Activated CD4-positive, alpha-beta memory T cell treated with anti-CD3 and anti-CD28 coated beads, Interleukin-2, amount 10 ng/mL, durations not matched to agents 7 days and 5 days (primary cell): ENCODE results near the gene HOXD9. TPM values are rescaled to one million over a fixed set of nuclear protein-coding genes. Genes with fewer than 3 reads are reported as not detected.

ENCODE experiments used
- total RNA-seq, 2 experiments: library from RNA; stranded (reverse); gene quantifications; one replicate each; pipeline ENCODE4 v1.2.3, GENCODE V29; 2021

Gene HOXD9
- total RNA-seq, 2 experiments from 2014 or later: not detected

Other genes with a start within 250 kb of the HOXD9 start
- gene LNPK, start 120.5 kb upstream of the HOXD9 start, total RNA-seq: 10 to 100 TPM; 43.5 to 48.7 TPM
- gene EVX2, start 38.8 kb upstream of the HOXD9 start, total RNA-seq: not detected
- not detected for gene HOXD13, start 30.0 kb upstream of the HOXD9 start, total RNA-seq
- not detected for gene HOXD12, start 22.9 kb upstream of the HOXD9 start, total RNA-seq
- gene HOXD11, start 15.4 kb upstream of the HOXD9 start, total RNA-seq: not detected
- not detected for gene HOXD10, start 5.9 kb upstream of the HOXD9 start, total RNA-seq
- not detected for gene HOXD8, start 7.0 kb downstream of the HOXD9 start, total RNA-seq
- gene HOXD4, start 28.8 kb downstream of the HOXD9 start, total RNA-seq: not detected
- gene HOXD3, start 34.6 kb downstream of the HOXD9 start, total RNA-seq: not detected
- gene HOXD1, start 65.9 kb downstream of the HOXD9 start, total RNA-seq: not detected
- 10 to 100 TPM; 12.2 to 15.1 TPM for gene MTX2, start 146.7 kb downstream of the HOXD9 start, total RNA-seq